ENCODE data around the gene ADGRG1.

DNA sequence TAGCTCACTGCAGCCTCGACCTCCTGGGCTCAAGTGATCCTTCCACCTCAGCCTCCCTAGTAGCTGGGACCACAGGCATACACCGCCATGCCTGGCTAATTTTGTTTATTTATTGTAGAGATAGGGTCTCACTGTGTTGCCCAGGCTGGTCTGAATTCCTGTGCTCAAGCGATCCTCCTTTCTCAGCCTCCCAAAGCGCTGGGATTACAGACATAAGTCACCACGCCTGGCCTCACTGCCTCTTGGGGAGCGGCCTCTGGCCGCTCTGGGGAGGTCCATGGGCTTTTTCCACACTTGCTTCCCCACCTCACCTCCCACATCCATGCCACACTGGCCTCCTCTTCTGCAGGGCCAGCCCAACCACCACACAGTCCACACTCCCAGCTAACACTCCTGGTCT, 21.4 kb downstream of the ADGRG1 start:
- TF ChIP-seq, protein P1, sequence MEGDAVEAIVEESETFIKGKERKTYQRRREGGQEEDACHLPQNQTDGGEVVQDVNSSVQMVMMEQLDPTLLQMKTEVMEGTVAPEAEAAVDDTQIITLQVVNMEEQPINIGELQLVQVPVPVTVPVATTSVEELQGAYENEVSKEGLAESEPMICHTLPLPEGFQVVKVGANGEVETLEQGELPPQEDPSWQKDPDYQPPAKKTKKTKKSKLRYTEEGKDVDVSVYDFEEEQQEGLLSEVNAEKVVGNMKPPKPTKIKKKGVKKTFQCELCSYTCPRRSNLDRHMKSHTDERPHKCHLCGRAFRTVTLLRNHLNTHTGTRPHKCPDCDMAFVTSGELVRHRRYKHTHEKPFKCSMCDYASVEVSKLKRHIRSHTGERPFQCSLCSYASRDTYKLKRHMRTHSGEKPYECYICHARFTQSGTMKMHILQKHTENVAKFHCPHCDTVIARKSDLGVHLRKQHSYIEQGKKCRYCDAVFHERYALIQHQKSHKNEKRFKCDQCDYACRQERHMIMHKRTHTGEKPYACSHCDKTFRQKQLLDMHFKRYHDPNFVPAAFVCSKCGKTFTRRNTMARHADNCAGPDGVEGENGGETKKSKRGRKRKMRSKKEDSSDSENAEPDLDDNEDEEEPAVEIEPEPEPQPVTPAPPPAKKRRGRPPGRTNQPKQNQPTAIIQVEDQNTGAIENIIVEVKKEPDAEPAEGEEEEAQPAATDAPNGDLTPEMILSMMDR (conservative IDR thresholded peaks at IDR 0.05) = no peak
- TF ChIP-seq EZH2 (IDR thresholded peaks at IDR 0.05; ENCODE audit: low read depth) = no peak
